Kidney (tissue), 14 donors: Measurements from ENCODE around the gene TTC6. TPM values are rescaled to one million over a fixed set of nuclear protein-coding genes. Genes with fewer than 3 reads are reported as not detected.

Experiments
- DNase-seq, 5 donors: peaks; one replicate each; pipeline ENCODE4 v3.0.0-alpha.2; 2013 to 2020
- FAIRE-seq: peaks from 2 replicates; lab custom pipeline; 2012; peaks lifted over from hg19 to GRCh38; lab: Jason Lieb, UNC
- H3K27ac ChIP-seq, 2 donors: one replicate each; pipeline ENCODE4 v1.7.0; 2013; ENCODE audit warnings: low read depth in 2 of 2, low read length in 2 of 2, inconsistent platforms in 1 of 2
- H3K27me3 ChIP-seq: one replicate; pipeline ENCODE4 v1.7.1; 2013; ENCODE audit warnings: low read length, inconsistent platforms; ENCODE audit not compliant: control insufficient read depth, insufficient read depth
- H3K36me3 ChIP-seq, 3 donors: one replicate each; pipeline versions ENCODE4 v1.7.0 to v1.7.1; 2013; ENCODE audit warnings: low read length in 3 of 3, control low read depth in 1 of 3, inconsistent platforms in 1 of 3; ENCODE audit not compliant: insufficient read depth in 3 of 3, control insufficient read depth in 2 of 3
- H3K4me1 ChIP-seq, 3 donors: one replicate each; pipeline versions ENCODE4 v1.7.0 to v1.7.1; 2013; ENCODE audit warnings: low read length in 3 of 3, inconsistent platforms in 1 of 3, low read depth in 1 of 3; ENCODE audit not compliant: control insufficient read depth in 2 of 3, insufficient read depth in 2 of 3
- H3K4me3 ChIP-seq, 3 donors: one replicate each; pipeline versions ENCODE4 v1.7.0 to v1.8.1; 2013; ENCODE audit warnings: low read length in 3 of 3, control low read depth in 1 of 3, inconsistent platforms in 1 of 3
- H3K9ac ChIP-seq, 3 donors: one replicate each; pipeline versions ENCODE4 v1.7.0 to v1.7.1; 2013; ENCODE audit warnings: low read length in 3 of 3, control low read depth in 1 of 3, inconsistent platforms in 1 of 3
- H3K9me3 ChIP-seq, 3 donors: one replicate each; pipeline versions ENCODE4 v1.7.0 to v1.7.1; 2013; ENCODE audit warnings: low read length in 3 of 3, control low read depth in 1 of 3, inconsistent platforms in 1 of 3; ENCODE audit not compliant: control insufficient read depth in 2 of 3, insufficient read depth in 1 of 3
- intact Hi-C: fragments of 100-400 bp; cut with DNase I; formaldehyde crosslinking; loops from one replicate; pipeline ENCODE4 v1.11.1; 2022
- polyA plus RNA-seq: library from polyadenylated mRNA; stranded (reverse); fragments of 350-450 nt; fragmentation: Illumina TruSeq; extraction: RNeasy Lipid Tissue Mini Kit (QIAGEN cat#74804); gene quantifications from one replicate; pipeline ENCODE4 v1.2.3, GENCODE V29; 2014; ENCODE audit warnings: low read depth, low replicate concordance; ENCODE audit not compliant: insufficient read depth
- total RNA-seq: library from RNA; stranded (reverse); fragmentation: NEBNext Ultra II Directional; extraction: Animal tissue kit (Norgen Biotek cat#: 25700); gene quantifications from one replicate; pipeline ENCODE4 v1.2.1, GENCODE V29; 2021
- TF ChIP-seq, protein P1 (sequence below): IDR thresholded peaks from 3 replicates; pipeline ENCODE4 v1.5.1; 2012; ENCODE audit warnings: mild to moderate bottlenecking, moderate library complexity, borderline replicate concordance; ENCODE audit not compliant: insufficient read depth; ENCODE audit errors: extremely low read depth
- donor health status: control.
- donor health status: control.
- donor health status: control.
- donor health status: control.
- donor health status: control.
- donor health status: DM: yes; HTN: yes; CAD: no.
- donor health status: Normal renal cell carcinoma (clear cell type).

Gene TTC6
- total and polyA plus RNA-seq, 2 donors from 2014 or later = not detected

DNA sequence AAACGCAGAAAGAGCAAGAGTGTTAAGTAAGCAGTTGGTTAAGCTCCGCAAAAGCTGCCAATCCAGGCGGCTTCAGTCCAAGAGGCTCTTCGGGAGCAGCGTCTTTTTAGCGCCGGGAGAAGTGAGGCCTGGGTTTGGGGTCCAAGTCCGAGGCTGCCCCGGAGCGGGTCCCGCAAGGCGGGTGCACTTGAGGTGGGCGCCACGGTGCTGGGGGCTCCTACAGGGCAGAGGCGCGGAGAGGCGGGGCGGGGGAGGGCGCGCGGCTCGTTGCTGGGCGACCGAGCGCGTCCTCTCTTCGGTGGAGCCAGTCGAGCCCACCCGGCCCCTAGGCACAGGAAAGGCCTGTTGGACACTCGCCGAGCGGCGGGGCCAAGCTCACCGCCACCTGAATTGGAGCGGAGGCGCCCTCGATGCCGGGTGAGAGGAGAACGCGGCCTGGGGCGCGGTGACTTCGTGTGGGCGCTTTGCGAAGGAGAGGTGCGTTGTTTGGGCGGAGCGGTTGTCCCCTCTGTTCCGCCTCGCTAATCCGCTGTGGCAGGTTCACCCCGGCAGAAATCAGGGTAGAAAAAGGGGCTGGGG is 15.6 kb downstream of the TTC6 start:
- Histone ChIP-seq H3K36me3 (no peaks in the 10 kb centered on the region), H3K27me3 (peaks cover 26% of the 10 kb centered on the region), H3K4me3 (no peak overlapping the region), H3K4me1 (no peaks in the 10 kb centered on the region), H3K9me3 (peaks cover 0 to 16% (median 7%) of the 10 kb centered on the region in 3 donors), H3K27ac (no peak overlapping the region), H3K9ac (no peak overlapping the region)
- intact Hi-C loops = no loop called here
- TF ChIP-seq, protein P1, sequence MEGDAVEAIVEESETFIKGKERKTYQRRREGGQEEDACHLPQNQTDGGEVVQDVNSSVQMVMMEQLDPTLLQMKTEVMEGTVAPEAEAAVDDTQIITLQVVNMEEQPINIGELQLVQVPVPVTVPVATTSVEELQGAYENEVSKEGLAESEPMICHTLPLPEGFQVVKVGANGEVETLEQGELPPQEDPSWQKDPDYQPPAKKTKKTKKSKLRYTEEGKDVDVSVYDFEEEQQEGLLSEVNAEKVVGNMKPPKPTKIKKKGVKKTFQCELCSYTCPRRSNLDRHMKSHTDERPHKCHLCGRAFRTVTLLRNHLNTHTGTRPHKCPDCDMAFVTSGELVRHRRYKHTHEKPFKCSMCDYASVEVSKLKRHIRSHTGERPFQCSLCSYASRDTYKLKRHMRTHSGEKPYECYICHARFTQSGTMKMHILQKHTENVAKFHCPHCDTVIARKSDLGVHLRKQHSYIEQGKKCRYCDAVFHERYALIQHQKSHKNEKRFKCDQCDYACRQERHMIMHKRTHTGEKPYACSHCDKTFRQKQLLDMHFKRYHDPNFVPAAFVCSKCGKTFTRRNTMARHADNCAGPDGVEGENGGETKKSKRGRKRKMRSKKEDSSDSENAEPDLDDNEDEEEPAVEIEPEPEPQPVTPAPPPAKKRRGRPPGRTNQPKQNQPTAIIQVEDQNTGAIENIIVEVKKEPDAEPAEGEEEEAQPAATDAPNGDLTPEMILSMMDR = no peak
- no peak for FAIRE-seq
- DNase-seq = peak in 2 of 5 donors; percentile 30 to 39

DNA sequence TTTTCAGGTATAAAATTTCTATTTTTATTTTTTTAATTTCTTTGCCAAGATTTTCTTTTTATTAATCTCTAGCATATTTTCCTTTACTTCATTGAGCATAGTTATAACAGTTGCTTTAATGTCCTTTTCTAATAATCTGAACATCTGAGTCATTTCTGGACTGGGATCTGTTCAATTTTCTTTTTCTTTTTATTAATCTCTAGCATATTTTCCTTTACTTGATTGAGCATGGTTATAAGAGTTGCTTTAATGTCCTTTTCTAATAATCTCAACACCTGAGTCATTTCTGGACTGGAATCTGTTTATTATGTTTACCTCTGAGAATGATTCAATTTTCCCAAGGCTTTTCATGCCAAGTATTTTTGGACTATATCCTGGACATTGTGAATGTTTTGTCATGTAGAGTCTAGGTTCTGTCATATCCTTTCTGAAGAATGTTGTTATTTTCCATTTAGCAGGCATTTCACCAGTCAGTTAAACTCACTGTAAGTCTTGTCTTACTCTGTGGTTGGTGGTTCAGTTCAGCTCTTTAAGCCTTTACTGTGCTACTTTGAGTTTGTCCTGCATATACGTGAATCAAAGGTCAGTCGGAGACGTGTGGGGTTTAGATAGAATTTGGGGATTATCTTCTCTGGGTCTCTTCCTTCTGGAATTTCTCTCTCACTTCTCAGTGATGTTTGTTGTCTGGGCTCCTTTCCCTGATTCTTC is 20.3 kb downstream of the TTC6 start:
- peaks cover 9% of the 10 kb centered on the region for H3K27me3 ChIP-seq
- TF ChIP-seq, protein P1 = no peak
- FAIRE-seq (no peak), DNase-seq (no peak)
- H3K36me3 ChIP-seq = no peaks in the 10 kb centered on the region
- no peak overlapping the region for H3K4me3 ChIP-seq
- intact Hi-C loops = no loop called here
- H3K9me3 ChIP-seq = peaks cover 0 to 17% (median 10%) of the 10 kb centered on the region in 3 donors
- H3K4me1 ChIP-seq = no peaks in the 10 kb centered on the region
- no peak overlapping the region for H3K9ac ChIP-seq
- no peak overlapping the region for H3K27ac ChIP-seq

DNA sequence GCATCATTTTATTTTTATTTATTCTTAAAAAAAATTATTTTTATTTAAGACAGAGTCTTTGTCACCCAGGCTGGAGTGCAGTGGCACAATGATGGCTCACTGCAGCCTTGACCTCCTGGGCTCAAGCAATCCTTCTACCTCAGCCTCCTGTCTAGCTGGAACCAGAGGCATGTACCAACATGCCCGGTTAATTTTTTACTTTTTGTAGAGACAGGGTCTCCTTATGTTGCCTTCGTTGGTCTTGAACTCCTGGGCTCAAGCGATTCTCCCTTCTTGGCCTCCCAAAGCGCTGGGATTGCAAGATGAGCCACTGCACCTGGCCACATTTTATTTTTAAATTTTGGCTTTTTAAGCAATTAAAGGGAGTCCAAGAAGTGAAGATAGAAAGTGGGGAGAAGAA is 21.4 kb downstream of the TTC6 start:
- TF ChIP-seq, protein P1 = no peak
- no peaks in the 10 kb centered on the region for H3K4me1 ChIP-seq
- intact Hi-C loops = no loop called here
- peaks cover 12% of the 10 kb centered on the region for H3K27me3 ChIP-seq
- no peak overlapping the region for H3K4me3 ChIP-seq
- no peak overlapping the region for H3K27ac ChIP-seq
- H3K9ac ChIP-seq = no peak overlapping the region
- FAIRE-seq (no peak), DNase-seq (no peak)
- peaks cover 0 to 17% (median 10%) of the 10 kb centered on the region in 3 donors for H3K9me3 ChIP-seq
- no peaks in the 10 kb centered on the region for H3K36me3 ChIP-seq
